Activated naive CD8-positive, alpha-beta T cell treated with anti-CD3 and anti-CD28 coated beads, Interleukin-2, amount 50 U/mL, for 24 hours (primary cell): Measurements from ENCODE around the gene RNF212B.
"Not testable (repeated sequence)": the region's sequence is repeated elsewhere in the genome, so short reads cannot be mapped to it uniquely, and the experiment has no call there.

Source experiments
- ATAC-seq: fragments of 150-1000 bp; cut with Tn5 transposase; one replicate; pipeline ENCODE4 v1.10.0; 2021
- DNase-seq: peaks from one replicate; pipeline ENCODE4 v3.0.0; 2021
- H3K27ac Mint-ChIP-seq: one replicate; pipeline ENCODE4 v1.8.0; 2021; ENCODE audit warnings: mild to moderate bottlenecking, mixed read lengths
- H3K27me3 Mint-ChIP-seq: one replicate; pipeline ENCODE4 v1.8.0; 2021; ENCODE audit warnings: mixed read lengths
- H3K36me3 Mint-ChIP-seq: one replicate; pipeline ENCODE4 v1.8.0; 2021; ENCODE audit warnings: low read depth, mixed read lengths
- H3K4me1 Mint-ChIP-seq: one replicate; pipeline ENCODE4 v1.8.0; 2021; ENCODE audit warnings: mixed read lengths
- H3K4me3 Mint-ChIP-seq: one replicate; pipeline ENCODE4 v1.8.0; 2021; ENCODE audit warnings: mild to moderate bottlenecking, moderate library complexity, mixed read lengths
- H3K9me3 Mint-ChIP-seq: one replicate; pipeline ENCODE4 v1.8.0; 2021; ENCODE audit warnings: mixed read lengths

The RNF212B gene

GRCh38 chr14:23237772-23238594, at the start of gene RNF212B:
RNF212B (plus strand) TSS chr14:23237936; CDS start chr14:23240346, 2,410 bp downstream.
- Mint-ChIP-seq H3K27ac (no peak within 1 kb of the TSS), H3K4me3 (peak within 1 kb of the TSS; percentile 64), H3K27me3 (peaks cover 24% of the 10 kb centered on the region), H3K9me3 (no peaks in the 10 kb centered on the region), H3K36me3 (no peaks in the 10 kb centered on the region), H3K4me1 (peaks cover 6% of the 10 kb centered on the region)
- ATAC-seq (peak; percentile 94), DNase-seq (peak; percentile 90)

DNA sequence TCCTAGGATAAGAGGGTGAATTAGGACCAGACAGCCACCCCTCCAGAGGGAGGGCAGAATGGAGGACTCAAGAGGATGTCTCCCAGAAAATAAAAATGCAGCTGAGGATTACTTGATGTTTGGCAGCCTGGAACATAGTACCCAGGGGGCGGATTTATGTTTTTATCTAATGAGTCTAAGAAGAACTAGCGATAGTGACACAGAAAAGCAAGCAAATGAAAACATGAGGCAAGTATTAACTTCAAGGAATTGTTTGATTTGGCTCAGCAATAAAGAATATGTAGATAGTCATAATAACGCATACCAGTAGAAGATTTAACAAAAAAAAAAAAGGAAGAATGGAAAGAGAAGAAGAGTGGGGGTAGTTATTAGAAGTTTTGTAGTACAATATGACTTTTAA, 44.3 kb upstream of the RNF212B start:
- Mint-ChIP-seq H3K4me3 (no peak overlapping the region), H3K36me3 (no peaks in the 10 kb centered on the region), H3K9me3 (no peaks in the 10 kb centered on the region), H3K4me1 (no peaks in the 10 kb centered on the region), H3K27me3 (no peaks in the 10 kb centered on the region), H3K27ac (no peak overlapping the region)
- ATAC-seq (no peak), DNase-seq (no peak)

- Mint-ChIP-seq H3K9me3 (no peaks in the 10 kb centered on the region), H3K4me3 (no peak overlapping the region), H3K27me3 (no peaks in the 10 kb centered on the region), H3K27ac (no peak overlapping the region), H3K4me1 (no peaks in the 10 kb centered on the region), H3K36me3 (no peaks in the 10 kb centered on the region)
- DNase-seq: no peak
- ATAC-seq: no peak
Measured at GRCh38 chr14:23195552-23196101, 42.1 kb upstream of the RNF212B start.

DNA sequence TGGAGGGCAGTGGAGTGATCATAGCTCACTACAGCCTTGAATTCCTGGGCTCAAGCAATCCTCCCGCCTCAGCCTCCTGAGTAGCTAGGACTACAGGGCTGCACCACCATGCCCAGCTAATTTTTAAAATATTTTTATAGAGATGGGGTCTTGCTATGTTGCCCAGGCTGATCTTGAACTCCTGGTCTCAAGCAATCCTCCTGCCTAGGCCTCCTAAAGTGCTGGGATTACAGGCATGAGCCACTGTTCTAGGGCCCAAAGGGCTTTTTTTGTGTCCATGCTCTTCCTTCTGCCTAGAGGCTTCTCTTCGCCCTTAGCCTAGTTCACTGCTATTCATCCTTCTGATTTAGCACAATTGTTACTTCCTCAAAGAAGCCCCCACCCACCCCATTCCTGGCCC, 41.2 kb upstream of the RNF212B start:
- not testable (repeated sequence) for ATAC-seq, H3K4me3 Mint-ChIP-seq, H3K27ac Mint-ChIP-seq, H3K27me3 Mint-ChIP-seq, H3K4me1 Mint-ChIP-seq, DNase-seq, H3K36me3 Mint-ChIP-seq, H3K9me3 Mint-ChIP-seq

DNA sequence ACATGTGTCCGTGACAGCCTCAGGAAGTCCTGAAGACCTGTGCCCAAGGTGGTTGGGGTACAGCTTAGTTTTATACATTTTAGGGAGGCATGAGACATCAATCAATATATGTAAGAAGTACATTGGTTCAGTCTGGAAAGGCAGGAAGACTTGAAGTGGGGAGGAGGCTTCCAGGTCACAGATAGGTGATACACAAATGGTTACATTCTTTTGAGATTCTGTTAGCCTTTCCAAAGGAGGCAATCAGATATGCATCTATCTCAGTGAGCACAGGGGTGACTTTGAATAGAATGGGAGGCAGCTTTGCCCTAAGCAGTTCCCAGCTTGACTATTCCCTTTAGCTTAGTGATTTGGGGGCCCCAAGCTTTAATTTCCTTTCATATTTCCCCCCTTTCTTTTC, 38.6 kb upstream of the RNF212B start:
- not testable (repeated sequence) for H3K4me3 Mint-ChIP-seq, DNase-seq, H3K4me1 Mint-ChIP-seq, H3K27me3 Mint-ChIP-seq, H3K36me3 Mint-ChIP-seq, H3K27ac Mint-ChIP-seq, H3K9me3 Mint-ChIP-seq, ATAC-seq

DNA sequence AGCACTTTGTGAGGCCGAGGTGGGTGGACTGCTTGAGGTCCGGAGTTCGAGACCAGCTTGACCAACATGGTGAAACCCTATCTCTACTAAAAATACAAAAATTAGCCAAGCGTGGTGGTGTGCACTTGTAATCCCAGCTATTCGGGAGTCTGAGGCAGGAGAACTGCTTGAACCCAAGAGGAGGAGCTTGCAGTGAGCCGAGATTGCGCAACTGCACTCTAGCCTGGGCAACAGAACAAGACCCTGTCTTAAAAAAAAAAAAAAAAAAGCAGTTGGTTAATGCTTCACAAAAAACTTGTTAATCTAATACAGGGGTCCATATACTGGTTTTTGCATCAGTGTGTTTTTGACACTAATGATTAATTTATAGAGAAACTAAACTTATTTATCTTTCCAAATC, 35.7 kb upstream of the RNF212B start:
- H3K4me3 Mint-ChIP-seq: no peak overlapping the region
- no peak for ATAC-seq
- DNase-seq: no peak
- no peaks in the 10 kb centered on the region for H3K9me3 Mint-ChIP-seq
- H3K27me3 Mint-ChIP-seq: no peaks in the 10 kb centered on the region
- no peak overlapping the region for H3K27ac Mint-ChIP-seq
- no peaks in the 10 kb centered on the region for H3K4me1 Mint-ChIP-seq
- H3K36me3 Mint-ChIP-seq: no peaks in the 10 kb centered on the region

DNA sequence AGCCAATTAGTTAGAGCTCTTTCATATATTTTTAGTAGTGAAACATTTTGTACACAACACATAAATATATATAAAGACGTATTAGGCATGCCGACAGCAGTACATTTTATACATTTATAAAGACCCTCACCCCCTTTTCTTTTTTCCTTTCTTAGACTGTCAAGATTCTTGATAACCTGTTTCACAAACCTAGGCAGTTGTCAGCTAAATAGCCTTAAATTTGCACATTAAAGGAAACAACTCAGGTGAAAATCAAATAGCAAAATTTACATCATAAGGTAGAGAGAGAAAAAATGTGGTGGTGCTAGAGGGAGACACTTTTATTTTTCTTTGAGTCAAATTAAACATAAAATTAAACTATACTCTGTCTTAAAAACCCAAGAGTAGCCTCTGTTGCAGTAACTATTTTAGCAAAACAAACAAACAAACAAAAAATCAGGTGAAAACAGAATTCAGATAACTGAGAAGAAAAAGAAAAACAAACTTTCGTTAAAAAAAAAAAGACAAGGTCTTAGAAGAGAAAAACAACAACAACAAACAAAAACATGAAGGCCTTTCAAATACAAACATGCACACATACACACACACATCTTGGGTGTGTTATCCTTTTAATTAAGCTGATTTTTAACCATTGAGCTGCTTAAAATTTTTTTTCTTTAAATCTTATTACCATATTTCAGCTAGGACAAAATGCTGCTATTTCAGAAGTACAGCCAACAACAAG, 31.2 kb upstream of the RNF212B start:
- no peaks in the 10 kb centered on the region for H3K9me3 Mint-ChIP-seq
- no peak overlapping the region for H3K27ac Mint-ChIP-seq
- no peak overlapping the region for H3K4me3 Mint-ChIP-seq
- no peak for ATAC-seq
- no peaks in the 10 kb centered on the region for H3K36me3 Mint-ChIP-seq
- H3K27me3 Mint-ChIP-seq: peaks cover 3% of the 10 kb centered on the region
- no peak for DNase-seq
- no peaks in the 10 kb centered on the region for H3K4me1 Mint-ChIP-seq

GRCh38 chr14:23207146-23207540, 30.6 kb upstream of the RNF212B start:
- ATAC-seq (no peak), DNase-seq (no peak)
- no peaks in the 10 kb centered on the region for H3K4me1 Mint-ChIP-seq
- no peak overlapping the region for H3K4me3 Mint-ChIP-seq
- peaks cover 3% of the 10 kb centered on the region for H3K27me3 Mint-ChIP-seq
- H3K36me3 Mint-ChIP-seq: no peaks in the 10 kb centered on the region
- H3K9me3 Mint-ChIP-seq: no peaks in the 10 kb centered on the region
- no peak overlapping the region for H3K27ac Mint-ChIP-seq

DNA sequence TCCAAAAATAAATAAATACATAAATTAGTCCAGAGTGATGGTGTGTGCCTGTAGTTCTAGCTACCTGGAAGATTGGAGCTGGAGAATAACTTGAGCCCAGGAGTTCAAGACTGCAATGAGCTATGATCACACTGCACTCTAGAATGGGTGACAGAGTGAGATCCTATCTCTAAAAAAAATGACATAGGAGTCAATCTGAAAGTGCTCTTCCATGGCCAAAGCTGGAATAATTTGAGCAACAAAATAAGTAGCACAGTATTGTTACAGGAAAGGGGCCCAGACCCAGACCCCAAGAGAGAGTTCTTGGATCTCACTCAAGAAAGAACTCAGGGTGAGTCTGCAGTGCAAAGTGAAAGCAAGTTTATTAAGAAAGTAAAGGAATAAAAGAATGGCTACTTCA, 29.4 kb upstream of the RNF212B start:
- H3K4me3 Mint-ChIP-seq: no peak overlapping the region
- no peak for ATAC-seq
- H3K9me3 Mint-ChIP-seq: no peaks in the 10 kb centered on the region
- no peak overlapping the region for H3K27ac Mint-ChIP-seq
- peaks cover 3% of the 10 kb centered on the region for H3K27me3 Mint-ChIP-seq
- no peaks in the 10 kb centered on the region for H3K36me3 Mint-ChIP-seq
- no peak for DNase-seq
- H3K4me1 Mint-ChIP-seq: no peaks in the 10 kb centered on the region

DNA sequence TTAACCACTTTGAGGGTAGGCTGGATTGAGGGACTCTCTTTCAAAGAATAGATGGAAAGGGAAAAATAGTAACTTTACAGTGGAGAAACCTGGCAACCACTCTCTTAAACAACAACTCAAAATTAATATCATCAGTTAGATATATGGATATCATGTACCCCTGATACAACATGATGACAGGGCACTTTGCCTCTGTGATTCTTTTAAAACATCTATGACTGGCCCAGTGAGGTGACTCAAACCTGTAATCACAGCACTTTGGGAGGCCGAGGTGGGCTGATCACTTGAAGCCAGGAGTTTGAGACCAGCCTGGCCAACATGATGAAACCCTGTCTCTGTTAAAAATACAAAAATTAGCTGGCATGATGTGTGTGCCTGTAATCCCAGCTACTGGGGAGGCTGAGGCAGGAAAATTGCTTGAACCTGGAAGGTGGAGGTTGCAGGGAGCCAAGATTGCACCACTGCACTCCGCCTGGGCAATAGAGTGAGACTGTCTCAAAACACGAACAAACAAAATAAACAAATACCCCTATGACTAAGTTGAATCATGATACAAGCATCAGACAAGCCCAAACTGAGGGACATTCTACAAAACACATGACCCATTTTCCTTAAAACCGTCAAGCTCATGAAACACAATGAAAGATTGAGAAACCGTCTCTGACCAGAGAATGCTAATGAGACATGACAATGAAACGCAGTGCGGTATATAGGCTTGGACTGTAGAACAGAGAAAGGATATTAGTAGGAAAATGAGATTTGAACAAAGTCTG, 27.9 kb upstream of the RNF212B start:
- H3K4me1 Mint-ChIP-seq: no peaks in the 10 kb centered on the region
- no peaks in the 10 kb centered on the region for H3K36me3 Mint-ChIP-seq
- no peaks in the 10 kb centered on the region for H3K9me3 Mint-ChIP-seq
- no peak for ATAC-seq
- no peak overlapping the region for H3K4me3 Mint-ChIP-seq
- H3K27me3 Mint-ChIP-seq: peaks cover 6% of the 10 kb centered on the region
- no peak for DNase-seq
- no peak overlapping the region for H3K27ac Mint-ChIP-seq

DNA sequence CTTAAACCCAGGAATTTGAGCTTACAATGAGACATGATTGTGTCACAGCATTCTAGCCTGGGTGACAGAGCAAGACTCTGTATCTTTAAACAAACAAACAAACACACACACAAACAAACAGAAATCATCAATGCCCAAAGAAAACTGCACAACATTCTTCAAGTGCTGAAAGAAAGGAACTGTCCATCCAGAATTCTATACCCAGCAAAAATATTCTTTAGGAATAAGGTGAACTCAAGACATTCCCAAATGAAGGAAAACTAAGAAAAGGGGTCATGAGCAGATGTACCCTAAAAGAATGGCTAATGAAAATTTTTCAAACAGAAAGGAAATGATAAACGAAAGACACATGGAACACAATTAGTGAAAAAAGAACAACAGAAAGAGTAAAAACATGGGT, 22.3 kb upstream of the RNF212B start:
- Mint-ChIP-seq H3K27ac (no peak overlapping the region), H3K27me3 (peaks cover 24% of the 10 kb centered on the region), H3K36me3 (no peaks in the 10 kb centered on the region), H3K4me1 (no peaks in the 10 kb centered on the region), H3K4me3 (no peak overlapping the region), H3K9me3 (no peaks in the 10 kb centered on the region)
- ATAC-seq (no peak), DNase-seq (no peak)

- no peaks in the 10 kb centered on the region for H3K4me1 Mint-ChIP-seq
- no peak overlapping the region for H3K27ac Mint-ChIP-seq
- no peaks in the 10 kb centered on the region for H3K36me3 Mint-ChIP-seq
- no peaks in the 10 kb centered on the region for H3K9me3 Mint-ChIP-seq
- DNase-seq: no peak
- H3K27me3 Mint-ChIP-seq: peaks cover 38% of the 10 kb centered on the region
- ATAC-seq: no peak
- H3K4me3 Mint-ChIP-seq: no peak overlapping the region
Measured at GRCh38 chr14:23217032-23218020, 20.4 kb upstream of the RNF212B start.

GRCh38 chr14:23219075-23219474, 18.7 kb upstream of the RNF212B start:
- Mint-ChIP-seq H3K27ac (no peak overlapping the region), H3K4me1 (no peaks in the 10 kb centered on the region), H3K9me3 (no peaks in the 10 kb centered on the region), H3K27me3 (peaks cover 42% of the 10 kb centered on the region), H3K4me3 (no peak overlapping the region), H3K36me3 (no peaks in the 10 kb centered on the region)
- DNase-seq (no peak), ATAC-seq (no peak)

- DNase-seq, H3K9me3 Mint-ChIP-seq, H3K27ac Mint-ChIP-seq, H3K4me3 Mint-ChIP-seq, H3K4me1 Mint-ChIP-seq, ATAC-seq, H3K36me3 Mint-ChIP-seq: not testable (repeated sequence)
- H3K27me3 Mint-ChIP-seq: peaks cover 27% of the 10 kb centered on the region
Measured at GRCh38 chr14:23224958-23225357, 12.8 kb upstream of the RNF212B start.
